Activated CD8-positive, alpha-beta T cell treated with anti-CD3 and anti-CD28 coated beads for 36 hours (primary cell): ENCODE results near the gene LRP3. TPM values are rescaled to one million over a fixed set of nuclear protein-coding genes. Genes with fewer than 3 reads are reported as not detected.

ENCODE experiments used
- ATAC-seq: fragments of 200-7000 bp; cut with Tn5 transposase; one replicate; pipeline ENCODE4 v1.10.0; 2021; ENCODE audit warnings: mild to moderate bottlenecking, moderate library complexity
- CTCF ChIA-PET: fragments of 350-600 bp; sonication (Branson Sonifier 250); formaldehyde crosslinking; loops from one replicate; lab custom pipeline; 2021; ENCODE audit warnings: antibody characterized with exemption; lab: Charles Lee
- POLR2A ChIA-PET: fragments of 350-600 bp; sonication (Branson Sonifier 250); formaldehyde crosslinking; loops from one replicate; lab custom pipeline; 2021; ENCODE audit warnings: antibody characterized with exemption; lab: Charles Lee
- DNase-seq: peaks from one replicate; pipeline ENCODE4 v3.0.0-alpha.2; 2020
- H3K27ac Mint-ChIP-seq: one replicate; pipeline ENCODE4 v1.8.0; 2021; ENCODE audit warnings: mild to moderate bottlenecking, mixed read lengths
- H3K27me3 Mint-ChIP-seq: one replicate; pipeline ENCODE4 v1.8.0; 2021; ENCODE audit warnings: mixed read lengths
- H3K36me3 Mint-ChIP-seq: one replicate; pipeline ENCODE4 v1.8.0; 2021; ENCODE audit warnings: low read depth, mixed read lengths
- H3K4me1 Mint-ChIP-seq: one replicate; pipeline ENCODE4 v1.8.0; 2021; ENCODE audit warnings: low read depth, mixed read lengths
- H3K4me3 Mint-ChIP-seq: one replicate; pipeline ENCODE4 v1.8.0; 2021; ENCODE audit warnings: mild to moderate bottlenecking, moderate library complexity, mixed read lengths
- H3K9me3 Mint-ChIP-seq: one replicate; pipeline ENCODE4 v1.8.0; 2021; ENCODE audit warnings: mixed read lengths
- CTCF ChIP-seq: fragments of 200-600 bp; IDR thresholded peaks from one replicate; pipeline ENCODE4 v1.8.0; 2022; ENCODE audit warnings: antibody characterized with exemption, mild to moderate bottlenecking
- intact Hi-C: fragments of 100-400 bp; cut with micrococcal nuclease; formaldehyde crosslinking; loops from one replicate; pipeline ENCODE4 v1.10.0; 2022
- total RNA-seq, 2 experiments: library from RNA; stranded (reverse); gene quantifications; one replicate each; pipeline ENCODE4 v1.2.3, GENCODE V29; 2021

LRP3 gene
- total RNA-seq, 2 experiments from 2014 or later: 0.27 to 0.31 TPM

GRCh38 chr19:33203529-33203928 is 9.4 kb downstream of the LRP3 start:
- CTCF ChIA-PET: no interaction called here
- no peak overlapping the region for H3K27ac Mint-ChIP-seq

GRCh38 chr19:33204136-33204973 is 10.2 kb downstream of the LRP3 start:
- no peak for TF ChIP-seq CTCF
- POLR2A ChIA-PET: no interaction called here
- H3K27ac Mint-ChIP-seq: no peak overlapping the region
- ATAC-seq (no peak), DNase-seq (no peak)
- no peaks in the 10 kb centered on the region for H3K36me3 Mint-ChIP-seq
- no peak overlapping the region for H3K4me3 Mint-ChIP-seq
- no peaks in the 10 kb centered on the region for H3K27me3 Mint-ChIP-seq
- CTCF ChIA-PET: no interaction called here
- H3K4me1 Mint-ChIP-seq: peaks cover 5% of the 10 kb centered on the region
- intact Hi-C loops: no loop called here
- H3K9me3 Mint-ChIP-seq: no peaks in the 10 kb centered on the region

More at GRCh38 chr19:33203529-33203928, 9.4 kb downstream of the LRP3 start:
- intact Hi-C loops: no loop called here
- no peak for TF ChIP-seq CTCF
- Mint-ChIP-seq H3K4me3 (no peak overlapping the region), H3K9me3 (no peaks in the 10 kb centered on the region), H3K27me3 (no peaks in the 10 kb centered on the region), H3K36me3 (no peaks in the 10 kb centered on the region), H3K4me1 (peaks cover 5% of the 10 kb centered on the region)
- no peak for DNase-seq
- POLR2A ChIA-PET: no interaction called here
- ATAC-seq: no peak

- CTCF ChIA-PET: no interaction called here
- DNase-seq: no peak
- intact Hi-C loops: no loop called here
Observed at GRCh38 chr19:33205110-33205509, 11.0 kb downstream of the LRP3 start.

GRCh38 chr19:33205531-33206260 is 11.6 kb downstream of the LRP3 start:
- ATAC-seq: no peak
- no peaks in the 10 kb centered on the region for H3K36me3 Mint-ChIP-seq
- H3K4me1 Mint-ChIP-seq: no peaks in the 10 kb centered on the region
- POLR2A ChIA-PET: no interaction called here
- no peaks in the 10 kb centered on the region for H3K27me3 Mint-ChIP-seq
- no peak overlapping the region for H3K4me3 Mint-ChIP-seq
- intact Hi-C loops: no loop called here
- H3K27ac Mint-ChIP-seq: no peak overlapping the region
- no peak for TF ChIP-seq CTCF
- no peak for DNase-seq
- no peaks in the 10 kb centered on the region for H3K9me3 Mint-ChIP-seq
- CTCF ChIA-PET: no interaction called here

More at GRCh38 chr19:33205110-33205509, 11.0 kb downstream of the LRP3 start:
- no peak for ATAC-seq
- Mint-ChIP-seq H3K27ac (no peak overlapping the region), H3K9me3 (no peaks in the 10 kb centered on the region), H3K4me3 (no peak overlapping the region), H3K4me1 (no peaks in the 10 kb centered on the region), H3K27me3 (no peaks in the 10 kb centered on the region), H3K36me3 (no peaks in the 10 kb centered on the region)
- no peak for TF ChIP-seq CTCF
- POLR2A ChIA-PET: no interaction called here
